ENCODE results near the gene POLR1G.

- TF ChIP-seq CTCF (IDR thresholded peaks at IDR 0.05) (no peak), POLR2A (IDR thresholded peaks at IDR 0.05) (no peak), POLR2AphosphoS5 (IDR thresholded peaks at IDR 0.05) (no peak)
These were observed 8.0 kb downstream of the POLR1G start for GRCh38 chr19:45414468-45414867.

Data from suprapubic skin (tissue), 4 donors.